HepG2 (cell line): ENCODE data around the gene TMEM41B. TPM values are rescaled to one million over a fixed set of nuclear protein-coding genes. Genes with fewer than 3 reads are reported as not detected.
A peak's percentile ranks its signal among the peaks of the same experiment; 100 is the strongest.

Source experiments
- ARHGAP35 ChIP-seq: sonication (generic); formaldehyde crosslinking; IDR thresholded peaks from 2 replicates; pipeline ENCODE4 v1.9.0; 2022; ENCODE audit warnings: mild to moderate bottlenecking, inconsistent platforms, moderate library complexity, missing genetic modification reagents, borderline replicate concordance
- ARNT ChIP-seq: fragments of 450-650 bp; IDR thresholded peaks from 2 replicates; pipeline ENCODE4 v1.6.1; 2017
- ATF7 ChIP-seq, 2 experiments: fragments of 450-650 bp in 1 of 2; sonication (generic) in 1 of 2; formaldehyde crosslinking in 1 of 2; IDR thresholded peaks; 2 replicates each; pipeline versions ENCODE4 v1.4.0 to v1.6.1; 2016 to 2020; ENCODE audit warnings: antibody characterized with exemption in 1 of 2, mild to moderate bottlenecking in 1 of 2, missing genetic modification reagents in 1 of 2
- EHMT2 ChIP-seq: fragments of 200-600 bp; sonication (generic); IDR thresholded peaks from 2 replicates; pipeline ENCODE4 v1.7.0; 2017; ENCODE audit warnings: antibody characterized with exemption, low read depth, low read length, borderline replicate concordance
- ELF1 ChIP-seq: sonication (generic); formaldehyde crosslinking; IDR thresholded peaks from 2 replicates; pipeline ENCODE4 v1.4.0; 2020; ENCODE audit warnings: missing genetic modification reagents
- ESRRA ChIP-seq: sonication (generic); formaldehyde crosslinking; IDR thresholded peaks from 2 replicates; pipeline ENCODE4 v1.5.1; 2020; ENCODE audit warnings: mild to moderate bottlenecking, low read depth, missing genetic modification reagents
- MLLT10 ChIP-seq: sonication (generic); formaldehyde crosslinking; IDR thresholded peaks from 2 replicates; pipeline ENCODE4 v1.4.0; 2020; ENCODE audit warnings: missing genetic modification reagents
- RFXAP ChIP-seq: sonication (generic); formaldehyde crosslinking; IDR thresholded peaks from 2 replicates; pipeline ENCODE4 v1.4.0; 2020; ENCODE audit warnings: missing genetic modification reagents, borderline replicate concordance
- SP2 ChIP-seq: sonication (generic); formaldehyde crosslinking; IDR thresholded peaks from 2 replicates; pipeline ENCODE4 v1.5.1; 2020; ENCODE audit warnings: mild to moderate bottlenecking, missing genetic modification reagents
- ZFP1 ChIP-seq: IDR thresholded peaks from 2 replicates; pipeline ENCODE4 v1.6.1; 2016
- ZNF230 ChIP-seq: sonication (generic); formaldehyde crosslinking; IDR thresholded peaks from 2 replicates; pipeline ENCODE4 v1.4.0; 2020; ENCODE audit warnings: mild to moderate bottlenecking, missing genetic modification reagents
- ZNF563 ChIP-seq: sonication (generic); formaldehyde crosslinking; IDR thresholded peaks from 2 replicates; pipeline ENCODE4 v1.8.0; 2022; ENCODE audit warnings: mild to moderate bottlenecking, moderate library complexity, missing genetic modification reagents
- ZNF747 ChIP-seq: sonication (generic); formaldehyde crosslinking; IDR thresholded peaks from 2 replicates; pipeline ENCODE4 v1.8.1; 2023; ENCODE audit warnings: missing genetic modification reagents, mild to moderate bottlenecking, borderline replicate concordance
- ZSCAN9 ChIP-seq: IDR thresholded peaks from 2 replicates; pipeline ENCODE4 v1.6.1; 2016; ENCODE audit warnings: borderline replicate concordance
- polyA plus RNA-seq, 8 experiments: library from polyadenylated mRNA; depleted of rRNA in 3 of 8; stranded (reverse) in 7 of 8; unstranded in 1 of 8; fragments of >200 nt; fragmentation: Illumina TruSeq in 4 of 8; extraction: Trizol in 4 of 8; gene quantifications; 2 replicates each; pipeline versions ENCODE4 v1.2.1 to v1.2.3, GENCODE V29; 2011 to 2016; ENCODE audit warnings: low read depth in 4 of 8, missing spikeins in 1 of 8, mixed read lengths in 1 of 8; ENCODE audit not compliant: insufficient read depth in 1 of 8
- total RNA-seq, 5 experiments: library from RNA; depleted of rRNA; stranded (reverse); fragments of >200 nt; fragmentation: Illumina TruSeq; extraction: Trizol; gene quantifications; 2 replicates each; pipeline ENCODE4 v1.2.3, GENCODE V29; 2016; ENCODE audit warnings: low read depth in 1 of 5
- TF ChIP-seq, protein P1 (sequence below): sonication (generic); formaldehyde crosslinking; IDR thresholded peaks from 2 replicates; pipeline ENCODE4 v1.4.0; 2020; ENCODE audit warnings: missing genetic modification reagents
- TF ChIP-seq, protein P2 (sequence below): sonication (generic); formaldehyde crosslinking; IDR thresholded peaks from 2 replicates; pipeline ENCODE4 v1.4.0; 2020; ENCODE audit warnings: missing genetic modification reagents, low read depth, mild to moderate bottlenecking, borderline replicate concordance
- TF ChIP-seq, protein P3 (sequence below): sonication (generic); formaldehyde crosslinking; IDR thresholded peaks from 2 replicates; pipeline ENCODE4 v1.5.1; 2020; ENCODE audit warnings: missing genetic modification reagents, mild to moderate bottlenecking, borderline replicate concordance
- TF ChIP-seq, protein P4 (sequence below): sonication (generic); formaldehyde crosslinking; IDR thresholded peaks from 2 replicates; pipeline ENCODE4 v1.5.1; 2020; ENCODE audit warnings: missing genetic modification reagents, mild to moderate bottlenecking, borderline replicate concordance
- TF ChIP-seq, protein P5 (sequence below): IDR thresholded peaks from 2 replicates; pipeline ENCODE4 v1.6.1; 2016; ENCODE audit warnings: missing genetic modification reagents, missing compliant biosample characterization
- TF ChIP-seq, protein P6 (sequence below): IDR thresholded peaks from 2 replicates; pipeline ENCODE4 v1.6.1; 2016; ENCODE audit warnings: low read depth, borderline replicate concordance

The TMEM41B gene
- total and polyA plus RNA-seq, 2 of the 13 experiments (the other 11 are each of a cell fraction or from before 2014, with no cell fraction given) = 36.8 to 48.1 TPM

DNA sequence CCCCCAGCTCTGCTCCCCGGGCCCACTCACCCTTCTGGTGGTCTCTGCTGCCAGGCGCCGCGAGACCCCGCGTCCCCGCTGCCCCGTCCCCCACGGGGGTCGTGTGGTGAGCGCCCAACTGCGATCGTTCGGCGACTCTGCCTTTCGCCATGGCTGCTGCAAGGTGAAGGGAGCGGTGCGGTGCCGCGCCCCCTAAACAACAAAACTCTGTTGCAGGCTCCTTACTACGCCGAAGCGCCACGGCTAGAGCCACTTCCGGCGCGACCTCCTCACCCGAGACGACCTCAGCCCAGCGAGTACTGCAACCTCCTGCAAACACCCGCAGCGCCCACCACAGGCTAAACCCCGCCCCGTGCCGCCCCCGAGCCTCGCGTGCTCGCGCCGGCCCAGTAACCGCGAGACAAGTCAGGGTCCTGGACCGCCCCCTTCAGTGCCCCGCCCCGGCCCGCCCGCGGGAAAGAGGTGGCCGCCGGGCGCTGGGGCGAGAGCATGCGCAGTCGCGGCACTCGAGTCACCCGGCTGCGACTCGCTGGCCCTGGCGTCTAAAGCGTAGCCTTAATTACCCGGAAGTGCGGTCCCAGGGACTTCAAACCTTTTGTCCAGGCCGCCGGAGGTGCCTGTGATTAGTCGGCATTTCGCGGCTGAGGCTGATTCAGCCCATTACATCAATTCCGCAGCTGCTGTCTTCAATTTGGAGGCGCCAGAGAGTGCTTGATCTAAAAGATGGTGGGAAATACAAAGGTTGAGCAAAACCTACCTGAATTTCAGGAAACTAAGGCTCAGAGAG is at the start of gene TMEM41B (continued):
- TF ChIP-seq, protein P1, sequence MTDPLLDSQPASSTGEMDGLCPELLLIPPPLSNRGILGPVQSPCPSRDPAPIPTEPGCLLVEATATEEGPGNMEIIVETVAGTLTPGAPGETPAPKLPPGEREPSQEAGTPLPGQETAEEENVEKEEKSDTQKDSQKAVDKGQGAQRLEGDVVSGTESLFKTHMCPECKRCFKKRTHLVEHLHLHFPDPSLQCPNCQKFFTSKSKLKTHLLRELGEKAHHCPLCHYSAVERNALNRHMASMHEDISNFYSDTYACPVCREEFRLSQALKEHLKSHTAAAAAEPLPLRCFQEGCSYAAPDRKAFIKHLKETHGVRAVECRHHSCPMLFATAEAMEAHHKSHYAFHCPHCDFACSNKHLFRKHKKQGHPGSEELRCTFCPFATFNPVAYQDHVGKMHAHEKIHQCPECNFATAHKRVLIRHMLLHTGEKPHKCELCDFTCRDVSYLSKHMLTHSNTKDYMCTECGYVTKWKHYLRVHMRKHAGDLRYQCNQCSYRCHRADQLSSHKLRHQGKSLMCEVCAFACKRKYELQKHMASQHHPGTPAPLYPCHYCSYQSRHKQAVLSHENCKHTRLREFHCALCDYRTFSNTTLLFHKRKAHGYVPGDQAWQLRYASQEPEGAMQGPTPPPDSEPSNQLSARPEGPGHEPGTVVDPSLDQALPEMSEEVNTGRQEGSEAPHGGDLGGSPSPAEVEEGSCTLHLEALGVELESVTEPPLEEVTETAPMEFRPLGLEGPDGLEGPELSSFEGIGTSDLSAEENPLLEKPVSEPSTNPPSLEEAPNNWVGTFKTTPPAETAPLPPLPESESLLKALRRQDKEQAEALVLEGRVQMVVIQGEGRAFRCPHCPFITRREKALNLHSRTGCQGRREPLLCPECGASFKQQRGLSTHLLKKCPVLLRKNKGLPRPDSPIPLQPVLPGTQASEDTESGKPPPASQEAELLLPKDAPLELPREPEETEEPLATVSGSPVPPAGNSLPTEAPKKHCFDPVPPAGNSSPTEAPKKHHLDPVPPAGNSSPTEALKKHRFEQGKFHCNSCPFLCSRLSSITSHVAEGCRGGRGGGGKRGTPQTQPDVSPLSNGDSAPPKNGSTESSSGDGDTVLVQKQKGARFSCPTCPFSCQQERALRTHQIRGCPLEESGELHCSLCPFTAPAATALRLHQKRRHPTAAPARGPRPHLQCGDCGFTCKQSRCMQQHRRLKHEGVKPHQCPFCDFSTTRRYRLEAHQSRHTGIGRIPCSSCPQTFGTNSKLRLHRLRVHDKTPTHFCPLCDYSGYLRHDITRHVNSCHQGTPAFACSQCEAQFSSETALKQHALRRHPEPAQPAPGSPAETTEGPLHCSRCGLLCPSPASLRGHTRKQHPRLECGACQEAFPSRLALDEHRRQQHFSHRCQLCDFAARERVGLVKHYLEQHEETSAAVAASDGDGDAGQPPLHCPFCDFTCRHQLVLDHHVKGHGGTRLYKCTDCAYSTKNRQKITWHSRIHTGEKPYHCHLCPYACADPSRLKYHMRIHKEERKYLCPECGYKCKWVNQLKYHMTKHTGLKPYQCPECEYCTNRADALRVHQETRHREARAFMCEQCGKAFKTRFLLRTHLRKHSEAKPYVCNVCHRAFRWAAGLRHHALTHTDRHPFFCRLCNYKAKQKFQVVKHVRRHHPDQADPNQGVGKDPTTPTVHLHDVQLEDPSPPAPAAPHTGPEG (CRISPR knock-in tag) = no peak
- TF ChIP-seq, protein P2, sequence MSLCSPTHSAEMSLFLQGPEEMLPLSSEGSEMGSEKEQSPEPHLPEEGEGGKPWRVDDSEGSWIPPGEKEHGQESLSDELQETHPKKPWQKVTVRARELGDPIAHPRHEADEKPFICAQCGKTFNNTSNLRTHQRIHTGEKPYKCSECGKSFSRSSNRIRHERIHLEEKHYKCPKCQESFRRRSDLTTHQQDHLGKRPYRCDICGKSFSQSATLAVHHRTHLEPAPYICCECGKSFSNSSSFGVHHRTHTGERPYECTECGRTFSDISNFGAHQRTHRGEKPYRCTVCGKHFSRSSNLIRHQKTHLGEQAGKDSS = peak; percentile 73; the same call in 1 of the 2 replicates
- TF ChIP-seq MLLT10 (CRISPR knock-in tag) = no peak
- TF ChIP-seq RFXAP (CRISPR knock-in tag) = peak; percentile 58
- TF ChIP-seq ZNF230 (CRISPR knock-in tag) = peak; percentile 29; the same call in 1 of the 2 replicates
- TF ChIP-seq, protein P3, sequence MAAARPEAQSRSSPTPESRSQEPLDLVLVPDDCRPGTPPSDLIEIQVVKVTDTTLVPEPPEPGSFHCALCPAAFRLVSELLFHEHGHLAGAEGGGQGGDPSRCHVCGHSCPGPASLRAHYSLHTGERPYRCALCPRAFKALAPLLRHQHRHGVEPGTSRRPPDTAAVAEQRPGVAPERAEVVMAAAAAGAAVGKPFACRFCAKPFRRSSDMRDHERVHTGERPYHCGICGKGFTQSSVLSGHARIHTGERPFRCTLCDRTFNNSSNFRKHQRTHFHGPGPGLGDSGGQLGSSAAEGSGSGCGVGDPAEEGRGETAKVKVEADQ = no peak; the same call in none of the 2 replicates
- TF ChIP-seq SP2 (CRISPR knock-in tag) = no peak; the same call in 1 of the 2 replicates
- no peak for TF ChIP-seq ARNT
- TF ChIP-seq ELF1 (CRISPR knock-in tag) = peak; percentile 97
- TF ChIP-seq ZFP1 (CRISPR knock-in tag) = no peak
- TF ChIP-seq, protein P4, sequence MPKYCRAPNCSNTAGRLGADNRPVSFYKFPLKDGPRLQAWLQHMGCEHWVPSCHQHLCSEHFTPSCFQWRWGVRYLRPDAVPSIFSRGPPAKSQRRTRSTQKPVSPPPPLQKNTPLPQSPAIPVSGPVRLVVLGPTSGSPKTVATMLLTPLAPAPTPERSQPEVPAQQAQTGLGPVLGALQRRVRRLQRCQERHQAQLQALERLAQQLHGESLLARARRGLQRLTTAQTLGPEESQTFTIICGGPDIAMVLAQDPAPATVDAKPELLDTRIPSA (CRISPR knock-in tag) = no peak; the same call in 1 of the 2 replicates
- TF ChIP-seq ATF7 (IDR thresholded peaks at IDR 0.05) = no peak
- no peak for TF ChIP-seq ATF7 (CRISPR knock-in tag; IDR thresholded peaks at IDR 0.05)
- peak; percentile 29; the same call in 1 of the 2 replicates for TF ChIP-seq ESRRA
- TF ChIP-seq ARHGAP35 (CRISPR knock-in tag) = no peak
- TF ChIP-seq, protein P5, sequence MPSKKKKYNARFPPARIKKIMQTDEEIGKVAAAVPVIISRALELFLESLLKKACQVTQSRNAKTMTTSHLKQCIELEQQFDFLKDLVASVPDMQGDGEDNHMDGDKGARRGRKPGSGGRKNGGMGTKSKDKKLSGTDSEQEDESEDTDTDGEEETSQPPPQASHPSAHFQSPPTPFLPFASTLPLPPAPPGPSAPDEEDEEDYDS (CRISPR knock-in tag) = peak; percentile 89
- TF ChIP-seq ZSCAN9 = no peak
- TF ChIP-seq, protein P6, sequence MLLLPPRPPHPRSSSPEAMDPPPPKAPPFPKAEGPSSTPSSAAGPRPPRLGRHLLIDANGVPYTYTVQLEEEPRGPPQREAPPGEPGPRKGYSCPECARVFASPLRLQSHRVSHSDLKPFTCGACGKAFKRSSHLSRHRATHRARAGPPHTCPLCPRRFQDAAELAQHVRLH (CRISPR knock-in tag) = 0 out of 2 replicates have a peak, but pooled peaks have one; percentile 5
- peak; percentile 52; the same call in 1 of the 2 replicates for TF ChIP-seq ZNF563 (CRISPR knock-in tag)
- TF ChIP-seq EHMT2 = no peak
- peak; percentile 71 for TF ChIP-seq ZNF747 (CRISPR knock-in tag)
